Uterus (tissue), 4 donors: Measurements from ENCODE around the gene TNFRSF21. TPM values are rescaled to one million over a fixed set of nuclear protein-coding genes. Genes with fewer than 3 reads are reported as not detected.

ENCODE experiments used
- DNase-seq, 2 donors: peaks; one replicate each; pipeline ENCODE4 v3.0.0-alpha.2; 2019 to 2020
- H3K27ac ChIP-seq, 2 donors: fragments of 200-600 bp; sonication (generic); 1 replicate in 1 of 2; 2 replicates in 1 of 2; pipeline ENCODE4 v1.5.1; 2016 to 2018
- H3K27me3 ChIP-seq, 2 donors: fragments of 200-600 bp; sonication (generic); one replicate each; pipeline ENCODE4 v1.5.1; 2018 to 2019; ENCODE audit warnings: control low read depth in 1 of 2
- H3K36me3 ChIP-seq, 2 donors: fragments of 200-600 bp; sonication (generic); one replicate each; pipeline ENCODE4 v1.5.1; 2019; ENCODE audit warnings: control low read depth in 1 of 2
- H3K4me1 ChIP-seq, 2 donors: fragments of 200-600 bp; sonication (generic); one replicate each; pipeline ENCODE4 v1.5.1; 2018 to 2019; ENCODE audit warnings: control low read depth in 1 of 2
- H3K4me3 ChIP-seq, 2 donors: fragments of 200-600 bp; sonication (generic); 1 replicate in 1 of 2; 2 replicates in 1 of 2; pipeline ENCODE4 v1.5.1; 2018 to 2019; ENCODE audit warnings: mild to moderate bottlenecking in 1 of 2
- H3K9me3 ChIP-seq, 2 donors: fragments of 200-600 bp; sonication (generic); one replicate each; pipeline ENCODE4 v1.5.1; 2019; ENCODE audit warnings: control low read depth in 1 of 2
- POLR2A ChIP-seq, 2 donors: fragments of 450-650 bp; IDR thresholded peaks; one replicate each; pipeline ENCODE4 v1.6.1; 2016; ENCODE audit warnings: antibody characterized with exemption in 2 of 2, mild to moderate bottlenecking in 1 of 2, moderate library complexity in 1 of 2
- intact Hi-C: fragments of 100-400 bp; cut with DNase I; formaldehyde crosslinking; loops from one replicate; pipeline ENCODE4 v1.15.1; 2023; ENCODE audit warnings: low total_unique reads
- total RNA-seq, 4 donors: library from RNA; depleted of rRNA in 3 of 4; stranded (reverse); fragments of >200 nt in 3 of 4; gene quantifications; one replicate each; pipeline versions ENCODE4 v1.1.0 to v1.2.4, GENCODE V29; 2014 to 2023
- TF ChIP-seq, protein P1 (sequence below), 4 experiments: fragments of 200-600 bp in 2 of 4; fragments of 450-650 bp in 2 of 4; sonication (generic) in 2 of 4; IDR thresholded peaks; one replicate each; pipeline ENCODE4 v1.5.1; 2016 to 2019; ENCODE audit warnings: antibody characterized with exemption in 4 of 4, mild to moderate bottlenecking in 2 of 4, moderate library complexity in 1 of 4
- donor health status: DM: yes; HTN: yes; CAD: no.

Gene TNFRSF21, protein sequence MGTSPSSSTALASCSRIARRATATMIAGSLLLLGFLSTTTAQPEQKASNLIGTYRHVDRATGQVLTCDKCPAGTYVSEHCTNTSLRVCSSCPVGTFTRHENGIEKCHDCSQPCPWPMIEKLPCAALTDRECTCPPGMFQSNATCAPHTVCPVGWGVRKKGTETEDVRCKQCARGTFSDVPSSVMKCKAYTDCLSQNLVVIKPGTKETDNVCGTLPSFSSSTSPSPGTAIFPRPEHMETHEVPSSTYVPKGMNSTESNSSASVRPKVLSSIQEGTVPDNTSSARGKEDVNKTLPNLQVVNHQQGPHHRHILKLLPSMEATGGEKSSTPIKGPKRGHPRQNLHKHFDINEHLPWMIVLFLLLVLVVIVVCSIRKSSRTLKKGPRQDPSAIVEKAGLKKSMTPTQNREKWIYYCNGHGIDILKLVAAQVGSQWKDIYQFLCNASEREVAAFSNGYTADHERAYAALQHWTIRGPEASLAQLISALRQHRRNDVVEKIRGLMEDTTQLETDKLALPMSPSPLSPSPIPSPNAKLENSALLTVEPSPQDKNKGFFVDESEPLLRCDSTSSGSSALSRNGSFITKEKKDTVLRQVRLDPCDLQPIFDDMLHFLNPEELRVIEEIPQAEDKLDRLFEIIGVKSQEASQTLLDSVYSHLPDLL
- 10 to 100 TPM in 2 of 4 donors, 1 to 10 TPM in 2; 1.0 to 33.1 (median 13.2) TPM for total RNA-seq

DNA sequence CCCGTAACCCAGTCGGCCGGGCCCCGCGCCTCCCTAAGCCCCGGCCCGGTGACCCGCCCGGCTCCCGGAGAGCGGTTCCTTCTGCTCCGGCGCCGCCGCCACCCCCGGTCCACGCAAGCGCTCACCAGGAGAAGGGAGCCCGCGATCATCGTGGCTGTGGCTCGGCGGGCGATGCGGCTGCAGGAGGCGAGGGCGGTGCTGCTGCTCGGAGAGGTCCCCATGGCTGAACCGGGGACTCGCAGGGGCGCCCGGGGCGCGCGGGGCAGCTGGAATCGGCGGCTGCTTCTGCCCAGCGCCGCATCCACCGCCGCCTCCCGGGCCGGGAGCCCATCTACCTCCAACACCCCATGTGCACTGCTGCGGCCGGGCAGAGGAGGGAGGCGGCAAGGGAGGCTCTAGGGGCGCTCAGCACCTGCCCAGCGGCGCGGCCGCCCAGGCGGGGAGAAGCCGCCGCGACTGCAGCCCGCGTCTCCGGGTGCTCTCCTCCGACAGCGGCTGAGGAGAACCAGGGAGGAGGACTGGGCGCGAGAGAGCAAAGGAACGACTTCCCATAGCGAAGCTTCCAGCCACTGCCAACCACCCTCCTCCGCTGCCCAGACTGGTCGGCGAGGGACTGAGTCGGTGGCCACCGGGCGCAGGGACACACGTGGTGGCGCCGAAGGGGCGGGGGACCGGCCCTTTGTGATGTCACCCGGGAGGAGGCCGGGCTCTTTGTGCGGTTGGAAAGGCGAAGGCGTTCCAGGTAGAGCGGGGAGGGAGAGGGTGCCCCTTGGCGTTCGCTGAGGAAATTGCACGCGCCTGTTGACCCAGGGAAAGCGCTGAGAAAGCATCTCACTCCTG is at the start of gene TNFRSF21:
Gene TNFRSF21 (minus strand): TSS at position 615 of the 840 bp plus-strand sequence. CDS start 394 bp downstream, at position 221.
- Histone ChIP-seq H3K4me3 (peak within 1 kb of the TSS; percentile 47 to 54), H3K4me1 (no peaks in the 10 kb centered on the region), H3K36me3 (no peaks in the 10 kb centered on the region), H3K9me3 (no peaks in the 10 kb centered on the region), H3K27me3 (no peaks in the 10 kb centered on the region), H3K27ac (peak within 1 kb of the TSS; percentile 56 to 75)
- peak; percentile 52 to 71 for TF ChIP-seq POLR2A (IDR thresholded peaks at IDR 0.05)
- TF ChIP-seq, protein P1, sequence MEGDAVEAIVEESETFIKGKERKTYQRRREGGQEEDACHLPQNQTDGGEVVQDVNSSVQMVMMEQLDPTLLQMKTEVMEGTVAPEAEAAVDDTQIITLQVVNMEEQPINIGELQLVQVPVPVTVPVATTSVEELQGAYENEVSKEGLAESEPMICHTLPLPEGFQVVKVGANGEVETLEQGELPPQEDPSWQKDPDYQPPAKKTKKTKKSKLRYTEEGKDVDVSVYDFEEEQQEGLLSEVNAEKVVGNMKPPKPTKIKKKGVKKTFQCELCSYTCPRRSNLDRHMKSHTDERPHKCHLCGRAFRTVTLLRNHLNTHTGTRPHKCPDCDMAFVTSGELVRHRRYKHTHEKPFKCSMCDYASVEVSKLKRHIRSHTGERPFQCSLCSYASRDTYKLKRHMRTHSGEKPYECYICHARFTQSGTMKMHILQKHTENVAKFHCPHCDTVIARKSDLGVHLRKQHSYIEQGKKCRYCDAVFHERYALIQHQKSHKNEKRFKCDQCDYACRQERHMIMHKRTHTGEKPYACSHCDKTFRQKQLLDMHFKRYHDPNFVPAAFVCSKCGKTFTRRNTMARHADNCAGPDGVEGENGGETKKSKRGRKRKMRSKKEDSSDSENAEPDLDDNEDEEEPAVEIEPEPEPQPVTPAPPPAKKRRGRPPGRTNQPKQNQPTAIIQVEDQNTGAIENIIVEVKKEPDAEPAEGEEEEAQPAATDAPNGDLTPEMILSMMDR (IDR thresholded peaks at IDR 0.05): peak; percentile 91 to 97 (median 94)
- peak; percentile 83 to 87 for DNase-seq
- intact Hi-C loops: no loop called here

DNA sequence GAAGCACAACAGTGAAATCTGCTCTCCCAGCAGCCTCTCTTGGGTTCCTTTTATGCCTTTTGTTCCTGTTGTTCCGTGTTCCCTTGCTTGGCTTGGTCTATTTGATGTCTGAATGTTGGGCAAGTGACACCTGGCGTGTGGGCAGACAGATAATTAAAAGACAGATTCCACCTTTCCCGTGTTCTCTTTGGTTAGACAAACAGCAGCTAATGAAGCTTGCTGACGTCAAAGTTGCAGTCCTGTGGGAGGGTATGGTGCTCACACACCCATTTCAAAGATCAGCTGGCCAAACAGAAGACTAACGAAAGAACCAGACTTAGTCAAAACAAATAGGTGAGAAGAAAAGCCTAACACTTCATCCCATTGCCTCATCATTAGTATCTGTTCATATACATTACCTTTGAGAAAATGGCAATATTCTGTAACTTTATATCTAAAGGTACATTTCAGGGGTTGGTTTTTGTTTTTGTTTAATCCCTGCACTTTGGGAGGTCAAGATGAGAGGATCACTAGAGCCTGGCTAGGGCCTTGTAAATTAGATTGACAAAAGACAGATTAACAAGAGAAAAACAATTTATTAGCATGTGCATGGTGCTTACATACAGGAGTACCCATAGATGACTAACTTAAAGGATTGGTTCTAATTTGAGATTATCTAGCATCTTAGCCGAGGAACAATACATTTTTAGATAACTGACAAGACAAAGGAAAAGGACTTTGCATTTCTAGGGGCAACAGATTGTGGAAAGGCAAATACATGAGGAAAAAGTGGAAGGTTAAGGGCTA is 48.9 kb upstream of the TNFRSF21 start:
- TF ChIP-seq, protein P1 (IDR thresholded peaks at IDR 0.05): no peak
- no peak for TF ChIP-seq POLR2A (IDR thresholded peaks at IDR 0.05)
- H3K9me3 ChIP-seq: no peaks in the 10 kb centered on the region
- H3K4me3 ChIP-seq: no peak overlapping the region
- intact Hi-C loops: no loop called here
- no peaks in the 10 kb centered on the region for H3K36me3 ChIP-seq
- no peaks in the 10 kb centered on the region for H3K4me1 ChIP-seq
- DNase-seq: no peak
- no peaks in the 10 kb centered on the region for H3K27me3 ChIP-seq
- no peak overlapping the region for H3K27ac ChIP-seq

DNA sequence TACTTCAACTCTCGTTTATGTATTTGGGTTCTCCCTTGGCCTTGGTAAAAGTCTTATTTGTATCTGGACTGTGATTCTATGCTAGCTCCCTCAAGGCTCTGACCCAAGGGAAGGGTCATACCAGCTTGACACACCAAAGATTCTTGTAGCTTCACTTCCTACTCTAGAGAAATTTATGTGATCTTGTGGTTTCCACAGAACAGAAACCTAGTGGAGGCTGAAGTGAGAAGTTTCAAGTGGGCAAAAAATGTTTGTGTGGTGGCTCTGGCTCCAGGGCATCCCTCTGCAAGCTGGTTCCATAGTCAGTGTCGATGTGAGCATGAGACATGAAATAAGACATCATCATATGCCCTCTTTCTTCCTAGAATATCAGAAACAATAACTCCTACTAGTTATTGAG is 48.1 kb upstream of the TNFRSF21 start:
- Histone ChIP-seq H3K9me3 (no peaks in the 10 kb centered on the region), H3K4me1 (no peaks in the 10 kb centered on the region), H3K4me3 (no peak overlapping the region), H3K36me3 (no peaks in the 10 kb centered on the region), H3K27ac (no peak overlapping the region), H3K27me3 (no peaks in the 10 kb centered on the region)
- DNase-seq: no peak
- intact Hi-C loops: no loop called here
- TF ChIP-seq, protein P1 (IDR thresholded peaks at IDR 0.05): no peak

DNA sequence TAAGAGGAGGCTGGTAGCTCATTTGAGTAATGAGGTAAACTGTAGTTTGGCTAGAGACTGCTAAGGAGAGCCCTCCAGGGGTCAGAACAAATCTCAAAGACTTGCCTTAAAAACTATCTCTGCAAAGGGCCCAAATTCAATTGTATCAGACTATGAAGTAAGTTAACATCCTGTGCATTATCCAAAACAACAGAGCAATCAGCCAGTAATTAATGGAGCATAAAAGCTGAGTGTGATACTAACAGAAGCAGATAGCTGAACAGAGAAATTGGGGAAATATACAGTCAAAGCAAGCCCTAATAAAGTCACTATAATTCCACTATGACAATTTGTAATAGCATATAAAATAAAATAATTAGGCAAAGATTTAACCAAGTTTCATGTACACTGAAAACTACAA is 45.8 kb upstream of the TNFRSF21 start:
- DNase-seq: no peak
- no peak for TF ChIP-seq POLR2A (IDR thresholded peaks at IDR 0.05)
- TF ChIP-seq, protein P1 (IDR thresholded peaks at IDR 0.05): no peak
- H3K4me1 ChIP-seq: peaks cover 0 to 1% of the 10 kb centered on the region in 2 donors
- no peaks in the 10 kb centered on the region for H3K27me3 ChIP-seq
- no peak overlapping the region for H3K27ac ChIP-seq
- no peak overlapping the region for H3K4me3 ChIP-seq
- no peaks in the 10 kb centered on the region for H3K36me3 ChIP-seq
- intact Hi-C loops: no loop called here
- no peaks in the 10 kb centered on the region for H3K9me3 ChIP-seq
